Heart left ventricle (tissue), 13 donors: ENCODE measurements around the gene C11orf98.

Source experiments
- CTCF ChIP-seq, 12 donors: fragments of 200-600 bp; sonication (generic) in 4 of 12; IDR thresholded peaks; one replicate each; pipeline versions ENCODE4 v1.5.0 to v1.8.0; 2018 to 2022; ENCODE audit warnings: antibody characterized with exemption in 12 of 12, mild to moderate bottlenecking in 5 of 12
- POLR2A ChIP-seq, 2 donors: fragments of 450-650 bp; IDR thresholded peaks; one replicate each; pipeline ENCODE4 v1.6.1; 2017; ENCODE audit warnings: antibody characterized with exemption in 2 of 2, mild to moderate bottlenecking in 2 of 2, moderate library complexity in 2 of 2
- donor health status: ischemic (EF 13 %, LVEDD 7.1; RV severe dilation, severe dysfunction).
- donor health status: DM: no; HTN: yes; CAD: no.
- donor health status: DM: no; HTN: no; CAD: no.
- donor health status: ischemic (EF 25% LVEDD 6.9; RV normal size, moderate dysfunction).
- donor health status: ischemic (EF 25% LVEDD 5.7; RV mildly dilated, moderate dysfunction).
- donor health status: ischemic (EF 35%, LVEDD 5.7; RV mildly dilated, moderate dysfunction).
- donor health status: nonischemic (EF 11% LVEDD 7.7; RV severe dilation, severe dysfunction).
- donor health status: DM: yes; HTN: yes; CAD: no.
- donor health status: PGD.
- donor health status: ischemic (EF 29% LVEDD 5.4; RV normal size, mild dysfunction).
- donor health status: nonischemic (EF 23%, LVEDD 6.1; RV moderate dilation, normal function).

DNA sequence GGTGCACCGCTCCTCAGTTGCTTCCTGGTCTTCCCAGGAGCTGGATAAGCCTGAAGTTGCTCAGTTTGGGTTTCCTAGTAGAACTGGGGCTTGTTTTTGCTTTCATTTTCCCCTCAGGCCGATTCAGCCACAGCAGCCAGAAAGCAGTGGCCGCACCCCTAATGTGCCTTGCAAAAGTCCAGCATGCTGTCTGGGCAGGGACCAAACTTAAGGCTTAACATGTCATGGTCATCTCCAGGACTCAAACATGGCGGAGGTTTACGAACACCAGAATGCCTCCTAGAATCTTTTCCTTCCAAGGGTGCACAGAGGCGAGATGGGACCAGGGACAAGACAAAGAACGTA, 45.0 kb upstream of the C11orf98 start:
- TF ChIP-seq POLR2A (IDR thresholded peaks at IDR 0.05) (no peak), CTCF (IDR thresholded peaks at IDR 0.05) (no peak)
